ENCODE results near the gene UCK2. TPM values are rescaled to one million over a fixed set of nuclear protein-coding genes. Genes with fewer than 3 reads are reported as not detected.

Gene UCK2
- total and polyA plus RNA-seq, 9 of the 15 experiments (the other 6 are each of a cell fraction or from before 2014, with no cell fraction given), result 71.6 to 145 (median 95.8) TPM

DNA sequence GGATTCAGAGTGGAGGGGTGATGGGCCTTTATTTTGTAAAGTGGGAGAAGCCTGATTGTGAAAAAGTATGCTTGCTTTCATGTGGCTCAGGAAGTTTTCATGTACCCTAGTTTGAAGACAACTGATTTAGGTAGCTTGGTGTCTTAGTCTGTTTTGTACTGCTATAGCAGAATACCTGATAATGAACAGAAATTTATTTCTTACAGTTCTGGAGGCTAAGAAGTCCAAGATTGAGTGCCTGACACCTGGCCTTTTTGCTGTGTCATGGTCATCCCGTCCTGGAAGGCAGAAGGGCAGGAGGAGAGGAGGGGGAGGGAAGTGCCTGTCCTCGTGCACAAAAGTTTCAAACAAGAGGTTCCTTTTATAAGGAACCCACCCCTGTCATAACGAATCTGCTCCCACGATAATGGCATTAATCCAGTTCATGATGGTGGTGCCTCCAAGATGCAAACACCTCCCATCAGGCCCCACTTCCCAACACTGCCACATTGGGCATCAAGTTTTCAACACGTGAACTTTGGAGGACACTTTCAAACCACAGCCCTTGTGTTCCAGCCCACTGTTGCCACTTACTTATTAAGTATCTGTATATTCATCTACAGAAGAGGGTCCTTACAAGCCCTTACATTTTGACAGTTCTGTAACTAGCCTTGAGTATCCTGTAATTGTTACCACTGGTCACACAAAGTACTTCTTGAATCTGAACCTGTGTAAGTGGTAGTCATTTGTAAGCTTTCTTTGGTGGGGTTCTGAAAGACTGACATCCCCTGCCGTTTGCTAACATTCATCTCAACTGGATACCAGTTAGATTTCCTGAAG is 9.5 kb downstream of the UCK2 start (continued):
- TF ChIP-seq TEAD4 (IDR thresholded peaks at IDR 0.05; ENCODE audit: low read length) (peak; percentile 28; the same call in 1 of the 2 replicates), TEAD4 (CRISPR knock-in tag; IDR thresholded peaks at IDR 0.05; ENCODE audit: borderline replicate concordance) (no peak), ZFP36 (IDR thresholded peaks at IDR 0.05; ENCODE audit: low read depth, low read length, partially characterized antibody) (no peak), E2F3 (CRISPR knock-in tag; IDR thresholded peaks at IDR 0.05) (no peak), LEF1 (IDR thresholded peaks at IDR 0.05) (peak; percentile 64; the same call in 1 of the 2 replicates), DDX20 (tag; IDR thresholded peaks at IDR 0.05; ENCODE audit: low read depth) (no peak), ZNF175 (CRISPR knock-in tag; IDR thresholded peaks at IDR 0.05; ENCODE audit: low read depth) (no peak), ATF7 (IDR thresholded peaks at IDR 0.05) (0 out of 2 replicates have a peak, but pooled peaks have one; percentile 36), ERF (CRISPR knock-in tag; IDR thresholded peaks at IDR 0.05) (no peak), POLR2A (conservative IDR thresholded peaks at IDR 0.05) (no peak), HMG20A (CRISPR knock-in tag; conservative IDR thresholded peaks at IDR 0.05) (no peak), SMAD1 (IDR thresholded peaks at IDR 0.05; ENCODE audit: low read depth, low read length, partially characterized antibody) (no peak), TFAM (CRISPR knock-in tag; conservative IDR thresholded peaks at IDR 0.05) (no peak), THRAP3 (IDR thresholded peaks at IDR 0.05; ENCODE audit: borderline replicate concordance) (no peak), ZNF584 (CRISPR knock-in tag; IDR thresholded peaks at IDR 0.05; ENCODE audit: low read depth) (no peak), HDAC6 (IDR thresholded peaks at IDR 0.05; ENCODE audit: low read depth, low read length) (no peak), ZNF79 (CRISPR knock-in tag; IDR thresholded peaks at IDR 0.05; ENCODE audit: low read depth) (no peak)
- TF ChIP-seq, protein P1, sequence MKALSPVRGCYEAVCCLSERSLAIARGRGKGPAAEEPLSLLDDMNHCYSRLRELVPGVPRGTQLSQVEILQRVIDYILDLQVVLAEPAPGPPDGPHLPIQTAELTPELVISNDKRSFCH (CRISPR knock-in tag; IDR thresholded peaks at IDR 0.05), result no peak
- TF ChIP-seq, protein P1 (tag; IDR thresholded peaks at IDR 0.05), result no peak
- TF ChIP-seq, protein P2, sequence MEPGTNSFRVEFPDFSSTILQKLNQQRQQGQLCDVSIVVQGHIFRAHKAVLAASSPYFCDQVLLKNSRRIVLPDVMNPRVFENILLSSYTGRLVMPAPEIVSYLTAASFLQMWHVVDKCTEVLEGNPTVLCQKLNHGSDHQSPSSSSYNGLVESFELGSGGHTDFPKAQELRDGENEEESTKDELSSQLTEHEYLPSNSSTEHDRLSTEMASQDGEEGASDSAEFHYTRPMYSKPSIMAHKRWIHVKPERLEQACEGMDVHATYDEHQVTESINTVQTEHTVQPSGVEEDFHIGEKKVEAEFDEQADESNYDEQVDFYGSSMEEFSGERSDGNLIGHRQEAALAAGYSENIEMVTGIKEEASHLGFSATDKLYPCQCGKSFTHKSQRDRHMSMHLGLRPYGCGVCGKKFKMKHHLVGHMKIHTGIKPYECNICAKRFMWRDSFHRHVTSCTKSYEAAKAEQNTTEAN (CRISPR knock-in tag; IDR thresholded peaks at IDR 0.05), result no peak
- TF ChIP-seq, protein P3, sequence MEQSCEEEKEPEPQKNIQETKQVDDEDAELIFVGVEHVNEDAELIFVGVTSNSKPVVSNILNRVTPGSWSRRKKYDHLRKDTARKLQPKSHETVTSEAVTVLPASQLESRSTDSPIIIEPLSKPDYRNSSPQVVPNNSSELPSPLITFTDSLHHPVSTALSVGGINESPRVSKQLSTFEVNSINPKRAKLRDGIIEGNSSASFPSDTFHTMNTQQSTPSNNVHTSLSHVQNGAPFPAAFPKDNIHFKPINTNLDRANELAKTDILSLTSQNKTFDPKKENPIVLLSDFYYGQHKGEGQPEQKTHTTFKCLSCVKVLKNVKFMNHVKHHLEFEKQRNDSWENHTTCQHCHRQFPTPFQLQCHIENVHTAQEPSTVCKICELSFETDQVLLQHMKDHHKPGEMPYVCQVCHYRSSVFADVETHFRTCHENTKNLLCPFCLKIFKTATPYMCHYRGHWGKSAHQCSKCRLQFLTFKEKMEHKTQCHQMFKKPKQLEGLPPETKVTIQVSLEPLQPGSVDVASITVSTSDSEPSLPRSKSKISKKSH (CRISPR knock-in tag; IDR thresholded peaks at IDR 0.05), result no peak
- TF ChIP-seq, protein P4, sequence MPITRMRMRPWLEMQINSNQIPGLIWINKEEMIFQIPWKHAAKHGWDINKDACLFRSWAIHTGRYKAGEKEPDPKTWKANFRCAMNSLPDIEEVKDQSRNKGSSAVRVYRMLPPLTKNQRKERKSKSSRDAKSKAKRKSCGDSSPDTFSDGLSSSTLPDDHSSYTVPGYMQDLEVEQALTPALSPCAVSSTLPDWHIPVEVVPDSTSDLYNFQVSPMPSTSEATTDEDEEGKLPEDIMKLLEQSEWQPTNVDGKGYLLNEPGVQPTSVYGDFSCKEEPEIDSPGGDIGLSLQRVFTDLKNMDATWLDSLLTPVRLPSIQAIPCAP (CRISPR knock-in tag; IDR thresholded peaks at IDR 0.05; ENCODE audit: borderline replicate concordance), result no peak
- TF ChIP-seq, protein P5, sequence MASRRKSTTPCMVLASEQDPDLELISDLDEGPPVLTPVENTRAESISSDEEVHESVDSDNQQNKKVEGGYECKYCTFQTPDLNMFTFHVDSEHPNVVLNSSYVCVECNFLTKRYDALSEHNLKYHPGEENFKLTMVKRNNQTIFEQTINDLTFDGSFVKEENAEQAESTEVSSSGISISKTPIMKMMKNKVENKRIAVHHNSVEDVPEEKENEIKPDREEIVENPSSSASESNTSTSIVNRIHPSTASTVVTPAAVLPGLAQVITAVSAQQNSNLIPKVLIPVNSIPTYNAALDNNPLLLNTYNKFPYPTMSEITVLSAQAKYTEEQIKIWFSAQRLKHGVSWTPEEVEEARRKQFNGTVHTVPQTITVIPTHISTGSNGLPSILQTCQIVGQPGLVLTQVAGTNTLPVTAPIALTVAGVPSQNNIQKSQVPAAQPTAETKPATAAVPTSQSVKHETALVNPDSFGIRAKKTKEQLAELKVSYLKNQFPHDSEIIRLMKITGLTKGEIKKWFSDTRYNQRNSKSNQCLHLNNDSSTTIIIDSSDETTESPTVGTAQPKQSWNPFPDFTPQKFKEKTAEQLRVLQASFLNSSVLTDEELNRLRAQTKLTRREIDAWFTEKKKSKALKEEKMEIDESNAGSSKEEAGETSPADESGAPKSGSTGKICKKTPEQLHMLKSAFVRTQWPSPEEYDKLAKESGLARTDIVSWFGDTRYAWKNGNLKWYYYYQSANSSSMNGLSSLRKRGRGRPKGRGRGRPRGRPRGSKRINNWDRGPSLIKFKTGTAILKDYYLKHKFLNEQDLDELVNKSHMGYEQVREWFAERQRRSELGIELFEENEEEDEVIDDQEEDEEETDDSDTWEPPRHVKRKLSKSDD (conservative IDR thresholded peaks at IDR 0.05; ENCODE audit: low read length), result no peak

Data from K562 (cell line).